GM06990 (cell line): Measurements from ENCODE around the gene C5orf63.

Experiments used
- DNase-seq: peaks from one replicate; pipeline ENCODE4 v3.0.0-alpha.2; 2011; ENCODE audit not compliant: insufficient read length; ENCODE audit errors: extremely low read depth
- H3K27me3 ChIP-seq: replicated peaks from 2 replicates; pipeline ENCODE4 v1.6.0; 2011; ENCODE audit warnings: low read length; ENCODE audit not compliant: control insufficient read depth, insufficient read depth
- H3K36me3 ChIP-seq: 2 replicates; pipeline ENCODE4 v1.5.1; 2011; ENCODE audit warnings: low read length; ENCODE audit not compliant: control insufficient read depth, insufficient read depth
- H3K4me3 ChIP-seq: replicated peaks from 2 replicates; pipeline ENCODE4 v1.5.1; 2011; ENCODE audit warnings: low read depth, mild to moderate bottlenecking, control low read depth, low read length
- TF ChIP-seq, protein P1 (sequence below): IDR thresholded peaks from 2 replicates; pipeline ENCODE4 v1.5.1; 2011; ENCODE audit warnings: low read length, control low read depth, mild to moderate bottlenecking, inconsistent platforms; ENCODE audit not compliant: insufficient read depth, poor library complexity, severe bottlenecking

C5orf63 gene

GRCh38 chr5:127098241-127098640 lies 24.9 kb upstream of the C5orf63 start:
- DNase-seq = no peak
- no peaks in the 10 kb centered on the region for H3K36me3 ChIP-seq
- H3K4me3 ChIP-seq = no peak overlapping the region
- H3K27me3 ChIP-seq = no peaks in the 10 kb centered on the region
- TF ChIP-seq, protein P1, sequence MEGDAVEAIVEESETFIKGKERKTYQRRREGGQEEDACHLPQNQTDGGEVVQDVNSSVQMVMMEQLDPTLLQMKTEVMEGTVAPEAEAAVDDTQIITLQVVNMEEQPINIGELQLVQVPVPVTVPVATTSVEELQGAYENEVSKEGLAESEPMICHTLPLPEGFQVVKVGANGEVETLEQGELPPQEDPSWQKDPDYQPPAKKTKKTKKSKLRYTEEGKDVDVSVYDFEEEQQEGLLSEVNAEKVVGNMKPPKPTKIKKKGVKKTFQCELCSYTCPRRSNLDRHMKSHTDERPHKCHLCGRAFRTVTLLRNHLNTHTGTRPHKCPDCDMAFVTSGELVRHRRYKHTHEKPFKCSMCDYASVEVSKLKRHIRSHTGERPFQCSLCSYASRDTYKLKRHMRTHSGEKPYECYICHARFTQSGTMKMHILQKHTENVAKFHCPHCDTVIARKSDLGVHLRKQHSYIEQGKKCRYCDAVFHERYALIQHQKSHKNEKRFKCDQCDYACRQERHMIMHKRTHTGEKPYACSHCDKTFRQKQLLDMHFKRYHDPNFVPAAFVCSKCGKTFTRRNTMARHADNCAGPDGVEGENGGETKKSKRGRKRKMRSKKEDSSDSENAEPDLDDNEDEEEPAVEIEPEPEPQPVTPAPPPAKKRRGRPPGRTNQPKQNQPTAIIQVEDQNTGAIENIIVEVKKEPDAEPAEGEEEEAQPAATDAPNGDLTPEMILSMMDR = no peak

- H3K4me3 ChIP-seq = no peak overlapping the region
- no peaks in the 10 kb centered on the region for H3K36me3 ChIP-seq
- DNase-seq = no peak
- TF ChIP-seq, protein P1 = no peak
- no peaks in the 10 kb centered on the region for H3K27me3 ChIP-seq
These were observed 24.0 kb upstream of the C5orf63 start for GRCh38 chr5:127097278-127097677.

- Histone ChIP-seq H3K4me3 (no peak overlapping the region), H3K36me3 (no peaks in the 10 kb centered on the region), H3K27me3 (no peaks in the 10 kb centered on the region)
- DNase-seq = no peak
- TF ChIP-seq, protein P1 = no peak
These were observed 23.2 kb upstream of the C5orf63 start for GRCh38 chr5:127096328-127096993.

DNA sequence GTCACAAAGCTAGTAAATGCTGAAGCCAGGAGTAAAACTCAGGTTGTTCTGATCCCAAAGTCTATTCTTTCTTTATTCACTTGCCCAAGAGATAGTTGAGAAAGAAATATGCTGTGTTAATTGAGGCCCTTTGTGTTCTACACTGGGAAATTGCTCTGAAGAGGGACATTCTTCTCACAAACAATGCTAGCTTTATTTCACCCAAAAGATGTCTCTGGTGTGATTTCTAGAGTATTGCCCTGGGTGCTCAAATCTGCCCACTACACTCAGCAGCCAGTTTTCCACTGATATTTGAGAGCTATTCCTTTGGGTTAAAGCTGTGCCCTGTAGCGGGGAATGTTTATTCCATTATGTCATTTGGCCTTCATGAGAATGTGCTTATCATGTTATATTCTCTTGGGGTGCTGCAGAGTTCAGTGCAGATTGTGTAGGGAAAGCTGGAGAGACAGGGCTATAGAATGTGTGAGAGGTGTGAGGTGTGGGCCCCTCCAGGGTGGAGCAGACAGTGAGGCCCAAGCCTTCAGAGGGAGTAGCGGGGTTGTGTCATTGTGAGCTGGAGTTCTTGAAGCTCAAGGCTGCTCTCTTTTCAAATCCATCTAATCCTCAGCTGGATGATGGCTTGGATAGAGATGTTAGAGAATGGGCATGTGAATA lies 21.0 kb upstream of the C5orf63 start:
- Histone ChIP-seq H3K36me3 (no peaks in the 10 kb centered on the region), H3K27me3 (no peaks in the 10 kb centered on the region; the same call in 1 of the 2 replicates), H3K4me3 (no peak overlapping the region)
- TF ChIP-seq, protein P1 = no peak
- no peak for DNase-seq

- Histone ChIP-seq H3K27me3 (no peaks in the 10 kb centered on the region; the same call in 1 of the 2 replicates), H3K4me3 (no peak overlapping the region), H3K36me3 (no peaks in the 10 kb centered on the region)
- DNase-seq = no peak
- TF ChIP-seq, protein P1 = no peak
These were observed 19.4 kb upstream of the C5orf63 start for GRCh38 chr5:127092690-127093089.
